Measurements from ENCODE around the gene CCL15.
"Not testable (repeated sequence)": the region's sequence is repeated elsewhere in the genome, so short reads cannot be mapped to it uniquely, and the experiment has no call there.

Gene CCL15

DNA sequence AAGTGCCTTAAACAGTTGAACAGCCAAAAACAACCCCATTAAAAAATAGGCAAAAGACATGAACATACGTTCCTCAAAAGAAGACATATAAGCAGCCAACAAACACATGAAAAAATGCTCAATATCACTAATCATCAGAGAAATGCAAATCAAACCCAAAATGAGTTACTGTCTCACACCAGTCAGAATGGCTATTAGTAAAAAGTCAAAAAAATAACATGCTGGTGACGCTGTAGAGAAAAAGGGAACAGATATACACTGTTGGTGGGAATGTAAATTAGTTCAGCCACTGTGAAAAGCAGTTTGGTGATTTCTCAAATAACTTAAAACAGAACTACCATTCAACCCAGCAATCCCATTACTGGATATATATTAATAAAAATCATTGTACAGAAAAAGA lies 6.0 kb downstream of the CCL15 start:
- not testable (repeated sequence) for DNase-seq (ENCODE audit: low spot score)

DNA sequence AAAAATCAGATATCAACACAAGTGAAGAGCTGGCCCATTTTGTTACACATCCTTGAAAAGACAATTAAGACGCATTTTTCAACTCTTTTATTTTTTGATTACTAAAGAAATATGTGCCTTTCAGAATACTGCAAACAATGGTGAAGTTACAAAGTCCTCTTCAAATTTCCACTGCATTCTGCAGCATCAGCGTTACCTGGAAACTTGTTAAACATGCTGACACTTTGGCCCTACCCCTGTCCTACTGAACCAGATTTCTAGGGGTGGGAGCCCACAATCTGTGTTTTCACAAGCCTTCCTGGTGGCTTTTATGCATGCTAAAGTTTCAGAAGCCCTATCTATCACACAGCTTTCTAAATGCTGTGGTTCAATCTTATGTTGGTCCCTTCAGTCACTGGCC lies 10.3 kb downstream of the CCL15 start:
- no peak for DNase-seq (ENCODE audit: low spot score)

DNA sequence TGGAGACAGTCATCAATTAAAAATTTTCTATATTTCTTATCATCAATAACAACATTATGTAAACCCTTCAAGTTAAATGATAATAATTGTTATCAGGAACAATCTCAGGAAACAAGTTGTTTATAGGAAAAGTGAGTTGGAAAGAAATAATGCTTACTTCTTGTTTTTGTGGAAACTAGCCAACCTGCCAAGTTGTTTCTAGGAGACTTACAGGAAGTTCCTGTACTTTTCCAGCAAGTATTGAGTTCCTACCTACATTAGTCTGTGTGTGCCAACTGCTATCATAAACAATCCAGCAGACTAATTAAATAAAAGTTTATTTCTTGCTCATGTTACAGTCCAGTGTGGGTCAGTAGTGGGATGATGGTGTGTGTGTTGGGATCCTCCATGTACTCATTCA lies 13.2 kb downstream of the CCL15 start:
- no peak for DNase-seq (ENCODE audit: low spot score)

DNA sequence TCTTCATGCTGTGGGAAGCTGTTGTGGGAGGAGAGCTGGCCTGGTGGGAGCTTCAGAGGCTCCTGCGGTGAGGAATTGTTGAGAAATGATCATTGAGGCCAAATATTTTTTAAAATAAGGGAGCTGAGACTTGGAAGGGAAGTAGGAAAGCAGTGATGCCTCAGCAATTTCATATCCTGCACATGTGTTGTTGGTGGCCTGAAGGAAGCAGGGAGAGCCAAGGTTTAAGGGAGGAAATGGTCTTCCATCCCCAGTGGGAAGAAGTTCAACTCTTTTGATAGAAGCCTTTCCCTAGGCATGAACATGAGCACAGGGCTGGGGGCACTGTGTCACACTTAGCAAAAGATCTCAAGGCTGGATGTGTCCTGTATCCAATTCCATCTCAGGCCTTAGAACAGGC lies 14.7 kb downstream of the CCL15 start, which contains the start of gene CCL14:
CCL14 (minus strand) TSS at position 87 of the 400 bp plus-strand sequence; CDS start at position 7, 80 bp downstream.
- DNase-seq (ENCODE audit: low spot score), result no peak

GRCh38 chr17:35984140-35984539 lies 17.2 kb downstream of the CCL15 start:
- no peak for DNase-seq (ENCODE audit: low spot score)

- no peak for DNase-seq (ENCODE audit: low spot score)
These were observed 18.8 kb downstream of the CCL15 start for GRCh38 chr17:35982409-35983191.

GRCh38 chr17:35981908-35982330 lies 19.4 kb downstream of the CCL15 start:
- no peak for DNase-seq (ENCODE audit: low spot score)

DNA sequence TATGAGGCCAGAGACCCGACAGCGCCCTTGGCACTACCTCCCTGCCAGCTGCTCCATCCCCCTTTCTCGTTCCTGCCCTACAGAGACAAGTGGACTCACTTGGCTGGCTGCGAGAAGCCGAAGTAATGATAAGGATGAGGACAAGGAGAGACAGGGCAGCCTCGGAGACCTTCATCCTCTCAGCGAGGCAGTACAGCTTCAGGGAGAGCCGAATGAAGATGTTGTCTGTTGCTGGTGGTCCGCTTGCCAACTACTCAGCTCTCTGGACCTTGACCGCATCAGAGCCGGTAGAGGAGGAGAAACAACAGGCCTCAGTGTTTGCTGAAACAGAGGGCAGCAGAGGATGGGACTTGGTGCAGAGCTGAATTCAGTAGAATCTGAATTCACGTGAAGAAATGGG lies 20.1 kb downstream of the CCL15 start, which contains the start of gene CCL16:
CCL16 (minus strand) TSS at position 252 of the 400 bp plus-strand sequence; CDS start at position 175, 77 bp downstream.
- DNase-seq (ENCODE audit: low spot score), result no peak

DNA sequence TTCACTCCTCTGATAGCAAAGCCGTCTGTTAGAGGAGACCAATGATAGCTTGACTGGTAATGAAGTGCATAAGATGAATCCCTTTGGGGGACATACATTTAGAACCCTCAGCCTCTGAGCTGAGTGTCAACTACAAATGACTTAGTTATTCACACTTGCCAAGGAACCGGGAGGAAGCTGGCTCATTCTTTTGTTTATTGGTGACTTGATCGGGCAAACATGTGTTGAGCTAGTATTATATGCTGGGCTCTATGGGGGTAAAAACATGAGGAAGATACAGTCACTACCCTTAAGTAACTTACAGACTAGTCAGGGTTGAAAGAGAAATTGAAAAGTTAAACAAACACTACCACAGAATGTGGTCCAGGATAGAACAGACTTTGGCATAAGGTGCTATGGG lies 23.0 kb downstream of the CCL15 start:
- no peak for DNase-seq (ENCODE audit: low spot score)

GRCh38 chr17:35977509-35977908 lies 23.8 kb downstream of the CCL15 start:
- no peak for DNase-seq (ENCODE audit: low spot score)

GRCh38 chr17:35973333-35974260 lies 27.8 kb downstream of the CCL15 start:
- DNase-seq (ENCODE audit: low spot score), result no peak

DNA sequence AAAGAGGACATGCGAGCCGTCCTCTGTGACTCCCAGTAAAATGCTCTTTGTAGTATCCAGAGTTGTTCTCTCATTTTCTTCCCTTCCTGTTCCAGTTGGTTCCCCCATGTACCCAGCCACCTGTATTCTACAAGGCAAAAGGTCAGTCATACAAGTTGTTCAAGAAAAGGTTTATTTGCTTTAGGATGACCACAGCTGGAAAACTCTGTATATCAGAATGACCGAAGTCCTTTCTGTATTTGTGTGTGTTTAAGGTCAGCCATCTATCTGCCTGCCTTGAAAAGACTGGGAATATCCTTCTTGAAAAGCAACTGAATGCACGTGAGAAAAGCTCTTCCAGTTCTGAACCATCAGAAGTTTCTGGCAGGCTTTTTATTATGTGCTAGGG lies 28.4 kb downstream of the CCL15 start:
- DNase-seq (ENCODE audit: low spot score), result no peak

GRCh38 chr17:35972535-35972934 lies 28.8 kb downstream of the CCL15 start:
- DNase-seq (ENCODE audit: low spot score), result no peak

- DNase-seq (ENCODE audit: low spot score), result no peak
These were observed 29.3 kb downstream of the CCL15 start for GRCh38 chr17:35972066-35972465.

DNA sequence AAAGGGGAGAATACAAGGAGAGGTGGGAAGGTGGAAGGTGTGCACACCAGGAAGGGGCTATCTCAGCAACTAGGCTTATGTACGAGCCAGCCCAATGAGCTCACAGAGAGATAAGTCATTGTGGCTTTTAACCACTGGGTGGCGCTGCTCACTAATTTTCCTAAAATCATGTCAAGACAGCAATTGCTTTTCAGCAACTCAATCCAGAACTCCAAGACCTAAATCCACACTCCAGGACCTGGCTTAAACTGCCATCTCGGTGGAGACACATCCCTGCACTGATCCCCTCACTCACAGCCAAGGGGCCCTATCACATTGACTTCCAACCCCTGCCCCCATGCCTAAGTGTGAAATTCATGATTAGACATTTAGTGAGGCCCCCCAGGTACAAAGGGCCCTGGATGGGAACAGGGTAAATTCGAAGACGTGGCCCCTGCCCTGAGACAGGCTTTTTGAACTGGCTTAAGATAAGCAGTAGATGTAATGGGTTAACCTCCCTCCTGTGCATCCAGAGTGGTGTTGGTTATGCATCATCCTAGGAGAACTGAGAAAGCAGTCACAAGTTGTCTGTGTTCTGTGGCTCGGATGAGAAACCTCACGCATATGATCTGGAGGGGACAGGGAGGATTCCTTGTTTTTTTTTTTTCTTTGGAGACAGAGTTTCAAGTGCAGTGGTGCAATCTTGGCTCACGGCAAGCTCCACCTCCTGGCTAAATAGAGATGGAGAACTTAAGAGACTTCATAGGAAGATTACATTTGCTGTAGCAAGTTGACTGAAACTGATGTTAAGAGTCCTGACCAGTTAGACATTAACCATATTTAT lies 31.6 kb downstream of the CCL15 start:
- DNase-seq (ENCODE audit: low spot score), result peak; percentile 70

- DNase-seq (ENCODE audit: low spot score), result no peak
These were observed 32.8 kb downstream of the CCL15 start for GRCh38 chr17:35968520-35969054.

- no peak for DNase-seq (ENCODE audit: low spot score)
These were observed 36.1 kb downstream of the CCL15 start for GRCh38 chr17:35965272-35965671.

DNA sequence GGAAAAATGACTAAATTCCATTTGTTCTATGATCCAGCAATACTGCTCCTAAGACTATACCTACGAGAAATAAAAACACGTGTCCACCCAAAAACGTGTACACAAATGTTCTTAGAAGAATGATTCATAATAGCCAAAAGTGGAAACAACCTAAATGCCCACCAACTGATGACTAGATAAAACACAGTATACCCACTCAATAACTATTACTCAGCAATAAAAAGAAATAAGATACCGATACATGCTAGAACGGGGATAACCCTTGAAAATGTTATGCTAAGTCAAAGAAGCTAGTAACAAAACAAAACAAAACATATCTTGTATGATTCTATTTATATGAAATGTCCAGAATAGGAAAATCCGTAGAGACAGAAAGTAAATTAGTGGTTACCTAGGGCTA lies 37.7 kb downstream of the CCL15 start:
- no peak for DNase-seq (ENCODE audit: low spot score)

DNA sequence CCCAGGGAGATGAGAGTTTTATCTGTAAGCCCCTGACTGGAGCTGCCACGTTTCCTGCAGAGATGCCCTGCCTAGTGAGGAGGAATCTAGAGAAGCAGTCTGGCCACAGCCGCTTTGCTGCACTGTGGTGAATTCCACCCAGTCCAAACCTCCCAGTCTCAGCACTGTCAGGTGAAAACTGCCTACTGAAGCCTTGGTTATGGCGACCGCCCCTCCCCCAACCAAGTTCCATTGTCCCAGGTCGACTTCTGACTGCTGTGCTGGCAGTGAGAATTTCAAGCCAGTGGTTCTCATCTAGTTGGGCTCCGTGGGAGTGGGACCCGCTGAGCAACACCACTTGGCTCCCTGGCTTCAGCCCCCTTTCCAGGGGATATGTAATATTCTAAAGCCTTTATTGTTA lies 47.6 kb downstream of the CCL15 start:
- DNase-seq (ENCODE audit: low spot score), result no peak

DNA sequence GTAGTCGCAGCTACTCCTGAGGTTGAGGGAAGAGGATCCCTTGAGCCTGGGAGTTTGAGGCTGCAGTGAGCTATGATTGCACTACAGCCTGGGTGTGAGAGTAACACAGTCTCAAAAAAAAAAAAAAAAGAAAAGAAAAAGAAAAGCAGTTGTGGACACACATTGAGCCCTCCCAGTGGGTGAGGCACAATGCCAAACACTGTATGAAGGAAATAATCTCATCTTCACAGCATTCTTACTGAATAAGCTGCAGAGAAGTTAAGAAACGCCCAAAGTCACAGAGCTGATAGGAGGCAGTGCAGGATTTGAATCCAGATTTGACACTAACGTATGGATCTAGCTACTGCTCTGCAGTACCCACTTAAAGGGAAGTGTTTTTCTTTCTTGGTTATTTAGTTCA lies 52.0 kb downstream of the CCL15 start:
- no peak for DNase-seq (ENCODE audit: low spot score)

DNA sequence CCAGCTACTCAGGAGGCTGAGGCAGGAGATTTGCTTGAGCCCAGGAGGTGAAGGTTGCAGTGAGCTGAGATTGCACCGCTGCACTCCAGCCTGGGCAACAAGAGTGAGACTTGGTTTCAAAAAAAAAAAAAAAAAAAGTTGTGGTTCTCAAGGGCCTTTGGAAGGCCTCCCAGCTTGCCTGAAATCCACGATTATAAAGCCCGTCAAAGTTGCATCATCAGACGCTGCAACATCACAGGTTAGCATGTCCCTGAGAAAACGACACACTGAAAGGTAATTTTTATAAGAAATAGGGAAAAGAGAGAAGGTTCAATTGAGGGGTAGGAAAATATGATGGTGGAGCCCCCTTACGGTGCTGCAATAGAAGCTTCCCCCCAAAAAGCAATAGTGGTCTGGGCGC lies 53.3 kb downstream of the CCL15 start:
- DNase-seq (ENCODE audit: low spot score), result no peak

Data from SK-N-DZ (cell line).